HG03103 (cell line): ENCODE data around the gene TMCO4.

Experiments
- ATAC-seq: cut with Tn5 transposase; IDR thresholded peaks from one replicate; pipeline ENCODE4 v1.9.1; 2021; ENCODE audit warnings: low read depth; ENCODE audit not compliant: unreplicated experiment

TMCO4 gene

GRCh38 chr1:19728413-19729145 lies 71.1 kb downstream of the TMCO4 start:
- no peak for ATAC-seq

GRCh38 chr1:19725606-19726005 lies 74.1 kb downstream of the TMCO4 start:
- no peak for ATAC-seq

- ATAC-seq, result no peak
Measured at GRCh38 chr1:19723874-19724273, 75.8 kb downstream of the TMCO4 start.

GRCh38 chr1:19720973-19721372 lies 78.7 kb downstream of the TMCO4 start:
- no peak for ATAC-seq

GRCh38 chr1:19720174-19720573 lies 79.5 kb downstream of the TMCO4 start:
- ATAC-seq, result no peak

- ATAC-seq, result no peak
Measured at GRCh38 chr1:19717467-19717866, 82.2 kb downstream of the TMCO4 start.

GRCh38 chr1:19715334-19716203 lies 84.1 kb downstream of the TMCO4 start:
- no peak for ATAC-seq

- ATAC-seq, result no peak
Measured at GRCh38 chr1:19712928-19713327, 86.8 kb downstream of the TMCO4 start.

- no peak for ATAC-seq
Measured at GRCh38 chr1:19710825-19711611, 88.7 kb downstream of the TMCO4 start.

- ATAC-seq, result no peak
Measured at GRCh38 chr1:19709260-19709793, 90.4 kb downstream of the TMCO4 start.

- no peak for ATAC-seq
Measured at GRCh38 chr1:19708567-19709110, 91.1 kb downstream of the TMCO4 start.

GRCh38 chr1:19706136-19706535 lies 93.6 kb downstream of the TMCO4 start:
- no peak for ATAC-seq

GRCh38 chr1:19705464-19705863 lies 94.3 kb downstream of the TMCO4 start:
- no peak for ATAC-seq

- no peak for ATAC-seq
Measured at GRCh38 chr1:19704247-19705113, 95.2 kb downstream of the TMCO4 start.

GRCh38 chr1:19703280-19703679 lies 96.4 kb downstream of the TMCO4 start:
- ATAC-seq, result no peak

GRCh38 chr1:19700079-19700777 lies 99.5 kb downstream of the TMCO4 start:
- ATAC-seq, result no peak

- no peak for ATAC-seq
Measured at GRCh38 chr1:19698181-19698580, 101.5 kb downstream of the TMCO4 start.

GRCh38 chr1:19696820-19697219 lies 102.9 kb downstream of the TMCO4 start:
- ATAC-seq, result no peak

GRCh38 chr1:19695772-19696171 lies 103.9 kb downstream of the TMCO4 start:
- no peak for ATAC-seq
